ENCODE measurements around the gene QRICH2.
"Not testable (repeated sequence)": the region's sequence is repeated elsewhere in the genome, so short reads cannot be mapped to it uniquely, and the experiment has no call there.

The QRICH2 gene

GRCh38 chr17:76225373-76226086, 82.5 kb downstream of the QRICH2 start:
- Mint-ChIP-seq H3K4me1 (ENCODE audit: low read depth) (peaks cover 27% of the 10 kb centered on the region), H3K36me3 (ENCODE audit: low read depth) (peaks cover 38% of the 10 kb centered on the region)
- H3K27ac Mint-ChIP-seq; H3K9me3 Mint-ChIP-seq; H3K4me3 Mint-ChIP-seq; H3K27me3 Mint-ChIP-seq (ENCODE audit: low read depth): not testable (repeated sequence)

Measured in T-helper 1 cell treated with Interleukin-12 subunit alpha and Interleukin-12 subunit beta and Interleukin-4 antibody, amounts not matched to agents 30 μg/mL and 1 μg/mL, for 36 hours (primary cell).